H1 (cell line): ENCODE measurements around the gene CCDC197. TPM values are rescaled to one million over a fixed set of nuclear protein-coding genes. Genes with fewer than 3 reads are reported as not detected.

Experiments
- EGR1 ChIP-seq: IDR thresholded peaks from 2 replicates; pipeline ENCODE4 v1.6.1; 2011; ENCODE audit warnings: low read depth, low read length, borderline replicate concordance
- polyA plus RNA-seq, 7 experiments: library from polyadenylated mRNA; depleted of rRNA in 3 of 7; stranded (reverse) in 5 of 7; unstranded in 2 of 7; fragments of >200 nt in 5 of 7; fragments of 200-250 nt in 2 of 7; gene quantifications; 1 replicate in 5 of 7; 2 replicates in 1 of 7; 4 replicates in 1 of 7; pipeline versions ENCODE4 v1.2.1 to v1.2.3, GENCODE V29; 2011 to 2013; ENCODE audit warnings: missing spikeins in 2 of 7, mixed read lengths in 2 of 7
- total RNA-seq: library from RNA; stranded (reverse); fragmentation: NEBNext Ultra II Directional; extraction: Animal tissue kit (Norgen Biotek cat#: 25700); gene quantifications from 2 replicates; pipeline ENCODE4 v1.2.1, GENCODE V29; 2021
- TF ChIP-seq, protein P1 (sequence below): fragments of 300-600 bp; sonication (generic); IDR thresholded peaks from 2 replicates; pipeline ENCODE4 v1.7.1; 2012; ENCODE audit warnings: low read length, moderate library complexity, mild to moderate bottlenecking, inconsistent platforms; ENCODE audit not compliant: insufficient replicate concordance

Gene CCDC197
- total and polyA plus RNA-seq, 2 of the 8 experiments (the other 6 are each of a cell fraction or from before 2014, with no cell fraction given): not detected

DNA sequence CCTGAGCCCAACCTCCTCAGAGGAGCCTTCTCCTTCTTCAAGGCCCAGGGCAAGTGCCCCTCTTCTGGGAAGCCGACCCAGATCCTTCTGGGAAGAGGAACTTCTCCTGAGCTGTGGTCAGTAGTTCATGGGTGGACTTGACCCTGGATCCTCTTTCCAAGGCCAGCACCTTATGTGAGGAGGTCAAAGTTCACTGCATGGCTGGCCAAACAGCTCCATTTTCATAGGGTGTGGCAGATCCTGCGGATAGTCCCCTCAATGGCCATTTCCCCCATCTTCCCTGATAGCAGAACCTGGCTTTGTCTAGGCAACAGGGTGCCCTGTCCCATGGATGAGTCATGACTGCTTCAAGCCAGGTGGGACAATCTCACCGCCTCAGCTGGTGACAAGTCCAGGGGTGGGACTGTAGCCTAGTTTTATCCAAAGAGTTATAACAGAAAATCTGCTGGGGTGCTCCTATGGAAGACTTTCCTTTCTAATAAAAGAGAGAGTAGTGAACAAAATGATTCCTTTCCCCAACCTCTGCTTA is 31.1 kb upstream of the CCDC197 start (continued):
- TF ChIP-seq, protein P1, sequence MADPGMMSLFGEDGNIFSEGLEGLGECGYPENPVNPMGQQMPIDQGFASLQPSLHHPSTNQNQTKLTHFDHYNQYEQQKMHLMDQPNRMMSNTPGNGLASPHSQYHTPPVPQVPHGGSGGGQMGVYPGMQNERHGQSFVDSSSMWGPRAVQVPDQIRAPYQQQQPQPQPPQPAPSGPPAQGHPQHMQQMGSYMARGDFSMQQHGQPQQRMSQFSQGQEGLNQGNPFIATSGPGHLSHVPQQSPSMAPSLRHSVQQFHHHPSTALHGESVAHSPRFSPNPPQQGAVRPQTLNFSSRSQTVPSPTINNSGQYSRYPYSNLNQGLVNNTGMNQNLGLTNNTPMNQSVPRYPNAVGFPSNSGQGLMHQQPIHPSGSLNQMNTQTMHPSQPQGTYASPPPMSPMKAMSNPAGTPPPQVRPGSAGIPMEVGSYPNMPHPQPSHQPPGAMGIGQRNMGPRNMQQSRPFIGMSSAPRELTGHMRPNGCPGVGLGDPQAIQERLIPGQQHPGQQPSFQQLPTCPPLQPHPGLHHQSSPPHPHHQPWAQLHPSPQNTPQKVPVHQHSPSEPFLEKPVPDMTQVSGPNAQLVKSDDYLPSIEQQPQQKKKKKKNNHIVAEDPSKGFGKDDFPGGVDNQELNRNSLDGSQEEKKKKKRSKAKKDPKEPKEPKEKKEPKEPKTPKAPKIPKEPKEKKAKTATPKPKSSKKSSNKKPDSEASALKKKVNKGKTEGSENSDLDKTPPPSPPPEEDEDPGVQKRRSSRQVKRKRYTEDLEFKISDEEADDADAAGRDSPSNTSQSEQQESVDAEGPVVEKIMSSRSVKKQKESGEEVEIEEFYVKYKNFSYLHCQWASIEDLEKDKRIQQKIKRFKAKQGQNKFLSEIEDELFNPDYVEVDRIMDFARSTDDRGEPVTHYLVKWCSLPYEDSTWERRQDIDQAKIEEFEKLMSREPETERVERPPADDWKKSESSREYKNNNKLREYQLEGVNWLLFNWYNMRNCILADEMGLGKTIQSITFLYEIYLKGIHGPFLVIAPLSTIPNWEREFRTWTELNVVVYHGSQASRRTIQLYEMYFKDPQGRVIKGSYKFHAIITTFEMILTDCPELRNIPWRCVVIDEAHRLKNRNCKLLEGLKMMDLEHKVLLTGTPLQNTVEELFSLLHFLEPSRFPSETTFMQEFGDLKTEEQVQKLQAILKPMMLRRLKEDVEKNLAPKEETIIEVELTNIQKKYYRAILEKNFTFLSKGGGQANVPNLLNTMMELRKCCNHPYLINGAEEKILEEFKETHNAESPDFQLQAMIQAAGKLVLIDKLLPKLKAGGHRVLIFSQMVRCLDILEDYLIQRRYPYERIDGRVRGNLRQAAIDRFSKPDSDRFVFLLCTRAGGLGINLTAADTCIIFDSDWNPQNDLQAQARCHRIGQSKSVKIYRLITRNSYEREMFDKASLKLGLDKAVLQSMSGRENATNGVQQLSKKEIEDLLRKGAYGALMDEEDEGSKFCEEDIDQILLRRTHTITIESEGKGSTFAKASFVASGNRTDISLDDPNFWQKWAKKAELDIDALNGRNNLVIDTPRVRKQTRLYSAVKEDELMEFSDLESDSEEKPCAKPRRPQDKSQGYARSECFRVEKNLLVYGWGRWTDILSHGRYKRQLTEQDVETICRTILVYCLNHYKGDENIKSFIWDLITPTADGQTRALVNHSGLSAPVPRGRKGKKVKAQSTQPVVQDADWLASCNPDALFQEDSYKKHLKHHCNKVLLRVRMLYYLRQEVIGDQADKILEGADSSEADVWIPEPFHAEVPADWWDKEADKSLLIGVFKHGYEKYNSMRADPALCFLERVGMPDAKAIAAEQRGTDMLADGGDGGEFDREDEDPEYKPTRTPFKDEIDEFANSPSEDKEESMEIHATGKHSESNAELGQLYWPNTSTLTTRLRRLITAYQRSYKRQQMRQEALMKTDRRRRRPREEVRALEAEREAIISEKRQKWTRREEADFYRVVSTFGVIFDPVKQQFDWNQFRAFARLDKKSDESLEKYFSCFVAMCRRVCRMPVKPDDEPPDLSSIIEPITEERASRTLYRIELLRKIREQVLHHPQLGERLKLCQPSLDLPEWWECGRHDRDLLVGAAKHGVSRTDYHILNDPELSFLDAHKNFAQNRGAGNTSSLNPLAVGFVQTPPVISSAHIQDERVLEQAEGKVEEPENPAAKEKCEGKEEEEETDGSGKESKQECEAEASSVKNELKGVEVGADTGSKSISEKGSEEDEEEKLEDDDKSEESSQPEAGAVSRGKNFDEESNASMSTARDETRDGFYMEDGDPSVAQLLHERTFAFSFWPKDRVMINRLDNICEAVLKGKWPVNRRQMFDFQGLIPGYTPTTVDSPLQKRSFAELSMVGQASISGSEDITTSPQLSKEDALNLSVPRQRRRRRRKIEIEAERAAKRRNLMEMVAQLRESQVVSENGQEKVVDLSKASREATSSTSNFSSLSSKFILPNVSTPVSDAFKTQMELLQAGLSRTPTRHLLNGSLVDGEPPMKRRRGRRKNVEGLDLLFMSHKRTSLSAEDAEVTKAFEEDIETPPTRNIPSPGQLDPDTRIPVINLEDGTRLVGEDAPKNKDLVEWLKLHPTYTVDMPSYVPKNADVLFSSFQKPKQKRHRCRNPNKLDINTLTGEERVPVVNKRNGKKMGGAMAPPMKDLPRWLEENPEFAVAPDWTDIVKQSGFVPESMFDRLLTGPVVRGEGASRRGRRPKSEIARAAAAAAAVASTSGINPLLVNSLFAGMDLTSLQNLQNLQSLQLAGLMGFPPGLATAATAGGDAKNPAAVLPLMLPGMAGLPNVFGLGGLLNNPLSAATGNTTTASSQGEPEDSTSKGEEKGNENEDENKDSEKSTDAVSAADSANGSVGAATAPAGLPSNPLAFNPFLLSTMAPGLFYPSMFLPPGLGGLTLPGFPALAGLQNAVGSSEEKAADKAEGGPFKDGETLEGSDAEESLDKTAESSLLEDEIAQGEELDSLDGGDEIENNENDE: no peak
- no peak for TF ChIP-seq EGR1
